ENCODE measurements around the gene ANKRD22. TPM values are rescaled to one million over a fixed set of nuclear protein-coding genes. Genes with fewer than 3 reads are reported as not detected.
A peak's percentile ranks its signal among the peaks of the same experiment; 100 is the strongest.

Gene ANKRD22
- total and polyA plus RNA-seq, 9 of the 15 experiments (the other 6 are each of a cell fraction or from before 2014, with no cell fraction given) = not detected

GRCh38 chr10:88896994-88897853 is 45.6 kb upstream of the ANKRD22 start:
- H3K9me3 ChIP-seq (replicated peaks; ENCODE audit: control insufficient read depth, insufficient read depth, low read depth, low read length) = no peaks in the 10 kb centered on the region
- no TSS peak for BruUV-seq (replicated peaks)
- no peaks in the 10 kb centered on the region for H3K4me1 ChIP-seq (replicated peaks in 1 of 2; ENCODE audit: control insufficient read depth in 2 of 2, insufficient read depth in 2 of 2, low read length in 2 of 2)
- ATAC-seq (no peak), DNase-seq (ENCODE audit: extremely low read depth in 1 of 4, low spot score in 3 of 4) (no peak), FAIRE-seq (no peak)
- WGBS (ENCODE audit: insufficient coverage, low coverage, missing lambda C conversion rate) = 0% methylated on average over 6 of the region's 8 CpGs
- H3K9me1 ChIP-seq (ENCODE audit: control insufficient read depth, insufficient read depth, low read length) = no peaks in the 10 kb centered on the region
- in situ Hi-C loops (cut with MboI) = no loop called here
- no peak overlapping the region for H3K4me2 ChIP-seq (ENCODE audit: insufficient read depth, low read length)
- ChIA-PET POLR2A (no interaction called here), CTCF (ENCODE audit: low intra/inter-chr PET ratio) (no interaction called here)
- intact Hi-C loops (cut with micrococcal nuclease) = no loop called here
- TF ChIP-seq PREB (CRISPR knock-in tag; IDR thresholded peaks at IDR 0.05) (no peak), PRDM10 (IDR thresholded peaks at IDR 0.05; ENCODE audit: partially characterized antibody) (peak; percentile 12)
- no peak overlapping the region for H3K9ac ChIP-seq (ENCODE audit: insufficient read depth in 1 of 2, low read depth in 2 of 2, low read length in 2 of 2)
- no peaks in the 10 kb centered on the region for H3K79me2 ChIP-seq (ENCODE audit: control insufficient read depth, insufficient read depth, low read length)
- H2AFZ ChIP-seq (ENCODE audit: low read depth, low read length) = no peak overlapping the region
- no peaks in the 10 kb centered on the region for H4K20me1 ChIP-seq (replicated peaks; ENCODE audit: control insufficient read depth, insufficient read depth, low read length)
- H3K27me3 ChIP-seq (ENCODE audit: control insufficient read depth in 2 of 2, insufficient read depth in 2 of 2, low read length in 2 of 2) = no peaks in the 10 kb centered on the region
- H3K36me3 ChIP-seq (ENCODE audit: control insufficient read depth, insufficient read depth, low read length) = no peaks in the 10 kb centered on the region
- no peak overlapping the region for H3K27ac ChIP-seq (ENCODE audit: extremely low read depth, low read depth, low read length)
- H3K4me3 ChIP-seq = no peak overlapping the region

Data from K562 (cell line).